ENCODE results near the gene EPHB1.
A peak's percentile ranks its signal among the peaks of the same experiment; 100 is the strongest.

The EPHB1 gene

DNA sequence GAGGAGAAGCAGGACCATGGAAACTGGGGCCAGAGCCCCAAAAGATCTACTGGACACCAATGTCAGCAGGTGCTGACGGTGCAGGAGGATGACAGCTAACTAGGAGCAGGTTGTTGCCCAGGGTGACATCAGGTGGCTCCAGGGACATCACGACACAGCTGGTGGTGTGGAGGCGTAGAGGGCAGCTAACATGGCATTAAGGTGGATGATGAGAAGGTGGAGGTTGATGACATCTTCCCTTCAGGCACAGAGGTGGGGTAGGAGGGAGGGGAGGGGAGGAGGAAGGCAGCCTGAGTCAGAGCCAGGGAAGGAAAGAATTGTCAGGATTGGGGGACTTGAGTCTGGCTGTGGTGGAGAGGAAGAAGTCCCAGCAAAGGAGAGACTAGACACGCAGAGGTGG, 1.5 kb upstream of the EPHB1 start:
- no peak for TF ChIP-seq CTCF (conservative IDR thresholded peaks at IDR 0.05; ENCODE audit: control insufficient read depth, insufficient read depth, low read depth, low read length)
- no peak for DNase-seq (ENCODE audit: low read depth)
- no peak overlapping the region for H3K4me3 ChIP-seq (ENCODE audit: control insufficient read depth, low read depth, low read length)

DNA sequence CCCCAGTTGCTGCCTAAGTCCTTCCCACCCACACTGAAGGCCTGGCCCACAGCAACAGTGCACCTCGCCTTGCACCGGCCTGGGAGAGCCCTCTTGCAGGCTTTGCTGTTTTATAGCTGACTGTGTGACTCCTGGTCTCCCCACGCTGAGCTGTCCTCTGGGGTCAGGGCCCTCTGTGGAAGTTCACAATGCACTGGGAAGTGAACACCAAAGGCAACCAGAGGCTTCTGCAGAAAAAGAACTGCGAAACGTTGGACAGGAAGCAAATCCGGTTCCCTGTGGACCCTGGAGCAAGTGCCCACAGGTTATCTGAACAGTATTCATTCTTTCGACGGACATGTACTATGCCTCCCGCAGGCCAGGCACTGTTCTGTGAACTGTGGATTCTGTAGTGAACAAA, 737 bp upstream of the EPHB1 start:
- no peak overlapping the region for H3K4me3 ChIP-seq (ENCODE audit: control insufficient read depth, low read depth, low read length)
- no peak for TF ChIP-seq CTCF (conservative IDR thresholded peaks at IDR 0.05; ENCODE audit: control insufficient read depth, insufficient read depth, low read depth, low read length)
- DNase-seq (ENCODE audit: low read depth), result no peak

GRCh38 chr3:134795746-134796280, 753 bp downstream of the EPHB1 start:
- DNase-seq (ENCODE audit: low read depth), result peak; percentile 21
- H3K4me3 ChIP-seq (ENCODE audit: control insufficient read depth, low read depth, low read length), result peak overlapping the region; percentile 53
- TF ChIP-seq CTCF (conservative IDR thresholded peaks at IDR 0.05; ENCODE audit: control insufficient read depth, insufficient read depth, low read depth, low read length), result no peak

DNA sequence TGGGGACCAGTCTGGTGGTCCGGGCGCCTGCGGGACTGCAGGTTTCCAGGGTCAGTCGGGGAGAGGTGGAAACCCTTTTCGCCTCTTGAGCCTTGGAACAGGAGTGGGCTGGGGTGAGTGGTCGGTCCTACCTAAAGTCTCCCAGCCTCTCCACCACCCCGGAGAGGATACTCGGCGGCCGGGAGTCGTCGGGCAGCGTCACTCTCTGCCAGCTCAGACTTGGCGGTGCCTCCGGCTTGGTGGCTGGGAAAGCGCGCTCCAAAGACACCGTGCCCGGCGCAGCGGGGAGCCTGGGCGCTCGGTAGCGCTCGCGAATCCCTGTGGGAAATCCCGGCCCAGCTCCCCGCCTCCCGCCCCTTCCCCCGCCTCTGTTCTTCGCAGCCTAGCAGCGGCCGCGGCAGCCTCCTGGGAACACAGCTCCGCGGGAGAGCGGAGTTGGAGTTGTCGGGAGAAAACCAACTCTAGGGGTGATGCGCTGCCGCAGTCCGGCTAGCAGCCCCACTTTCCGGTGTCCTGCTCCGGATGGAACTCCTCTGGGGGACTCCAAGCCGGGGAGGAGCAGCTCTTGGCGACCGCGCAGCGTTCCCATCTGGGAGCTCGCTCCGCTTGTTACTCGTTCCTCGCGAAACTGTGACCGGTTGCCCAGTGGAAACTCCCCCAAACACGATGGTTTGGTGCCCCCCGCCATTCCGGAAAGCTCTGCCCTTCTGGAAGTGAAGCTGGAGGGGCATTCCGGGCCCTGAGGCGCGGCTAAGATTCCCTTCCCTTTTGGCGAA, 1.4 kb downstream of the EPHB1 start:
- DNase-seq (ENCODE audit: low read depth), result peak; percentile 15
- H3K4me3 ChIP-seq (ENCODE audit: control insufficient read depth, low read depth, low read length), result peak overlapping the region; percentile 53
- TF ChIP-seq CTCF (conservative IDR thresholded peaks at IDR 0.05; ENCODE audit: control insufficient read depth, insufficient read depth, low read depth, low read length), result no peak

GRCh38 chr3:134797057-134797740, 2.1 kb downstream of the EPHB1 start:
- peak overlapping the region; percentile 53 for H3K4me3 ChIP-seq (ENCODE audit: control insufficient read depth, low read depth, low read length)
- TF ChIP-seq CTCF (conservative IDR thresholded peaks at IDR 0.05; ENCODE audit: control insufficient read depth, insufficient read depth, low read depth, low read length), result no peak
- no peak for DNase-seq (ENCODE audit: low read depth)

GRCh38 chr3:134797741-134798451, 2.8 kb downstream of the EPHB1 start:
- H3K4me3 ChIP-seq (ENCODE audit: control insufficient read depth, low read depth, low read length), result no peak overlapping the region
- no peak for TF ChIP-seq CTCF (conservative IDR thresholded peaks at IDR 0.05; ENCODE audit: control insufficient read depth, insufficient read depth, low read depth, low read length)
- no peak for DNase-seq (ENCODE audit: low read depth)

All from fibroblast of mammary gland (primary cell).